GM19467 (cell line): ENCODE measurements around the gene GALNT17.

Experiments used
- ATAC-seq: cut with Tn5 transposase; IDR thresholded peaks from one replicate; pipeline ENCODE4 v1.9.1; 2021; ENCODE audit warnings: mild to moderate bottlenecking, moderate library complexity; ENCODE audit not compliant: unreplicated experiment

Gene GALNT17

GRCh38 chr7:71132127-71132376, at the start of gene GALNT17:
GALNT17 (plus strand) TSS chr7:71132144.
- ATAC-seq, result no peak

GRCh38 chr7:71095266-71095860, 36.6 kb upstream of the GALNT17 start:
- no peak for ATAC-seq

GRCh38 chr7:71096351-71096750, 35.6 kb upstream of the GALNT17 start:
- no peak for ATAC-seq

- ATAC-seq, result no peak
Measured at GRCh38 chr7:71106226-71106625, 25.7 kb upstream of the GALNT17 start.

GRCh38 chr7:71112436-71112835, 19.5 kb upstream of the GALNT17 start:
- no peak for ATAC-seq

- no peak for ATAC-seq
Measured at GRCh38 chr7:71120096-71120495, 11.8 kb upstream of the GALNT17 start.

- no peak for ATAC-seq
Measured at GRCh38 chr7:71129126-71129525, 2.8 kb upstream of the GALNT17 start.

- no peak for ATAC-seq
Measured at GRCh38 chr7:71130031-71130679, 1.8 kb upstream of the GALNT17 start.

- ATAC-seq, result no peak
Measured at GRCh38 chr7:71131256-71132126, 453 bp upstream of the GALNT17 start.

- ATAC-seq, result no peak
Measured at GRCh38 chr7:71132377-71133231, 660 bp downstream of the GALNT17 start.

- no peak for ATAC-seq
Measured at GRCh38 chr7:71133232-71133622, 1.3 kb downstream of the GALNT17 start.

- no peak for ATAC-seq
Measured at GRCh38 chr7:71133856-71134255, 1.9 kb downstream of the GALNT17 start.

GRCh38 chr7:71135116-71135515, 3.2 kb downstream of the GALNT17 start:
- no peak for ATAC-seq

- no peak for ATAC-seq
Measured at GRCh38 chr7:71135663-71136062, 3.7 kb downstream of the GALNT17 start.

GRCh38 chr7:71137479-71137878, 5.5 kb downstream of the GALNT17 start:
- no peak for ATAC-seq

GRCh38 chr7:71140264-71140663, 8.3 kb downstream of the GALNT17 start:
- no peak for ATAC-seq

GRCh38 chr7:71144963-71145362, 13.0 kb downstream of the GALNT17 start:
- no peak for ATAC-seq

GRCh38 chr7:71145906-71146901, 14.3 kb downstream of the GALNT17 start:
- no peak for ATAC-seq

- no peak for ATAC-seq
Measured at GRCh38 chr7:71148098-71148497, 16.2 kb downstream of the GALNT17 start.

GRCh38 chr7:71155236-71155635, 23.3 kb downstream of the GALNT17 start:
- no peak for ATAC-seq
